ENCODE measurements around the gene CA14. TPM values are rescaled to one million over a fixed set of nuclear protein-coding genes. Genes with fewer than 3 reads are reported as not detected.

Gene CA14
- total and polyA plus RNA-seq, 9 of the 15 experiments (the other 6 are each of a cell fraction or from before 2014, with no cell fraction given), result 0.13 to 0.57 (median 0.26) TPM; not detected in 1

DNA sequence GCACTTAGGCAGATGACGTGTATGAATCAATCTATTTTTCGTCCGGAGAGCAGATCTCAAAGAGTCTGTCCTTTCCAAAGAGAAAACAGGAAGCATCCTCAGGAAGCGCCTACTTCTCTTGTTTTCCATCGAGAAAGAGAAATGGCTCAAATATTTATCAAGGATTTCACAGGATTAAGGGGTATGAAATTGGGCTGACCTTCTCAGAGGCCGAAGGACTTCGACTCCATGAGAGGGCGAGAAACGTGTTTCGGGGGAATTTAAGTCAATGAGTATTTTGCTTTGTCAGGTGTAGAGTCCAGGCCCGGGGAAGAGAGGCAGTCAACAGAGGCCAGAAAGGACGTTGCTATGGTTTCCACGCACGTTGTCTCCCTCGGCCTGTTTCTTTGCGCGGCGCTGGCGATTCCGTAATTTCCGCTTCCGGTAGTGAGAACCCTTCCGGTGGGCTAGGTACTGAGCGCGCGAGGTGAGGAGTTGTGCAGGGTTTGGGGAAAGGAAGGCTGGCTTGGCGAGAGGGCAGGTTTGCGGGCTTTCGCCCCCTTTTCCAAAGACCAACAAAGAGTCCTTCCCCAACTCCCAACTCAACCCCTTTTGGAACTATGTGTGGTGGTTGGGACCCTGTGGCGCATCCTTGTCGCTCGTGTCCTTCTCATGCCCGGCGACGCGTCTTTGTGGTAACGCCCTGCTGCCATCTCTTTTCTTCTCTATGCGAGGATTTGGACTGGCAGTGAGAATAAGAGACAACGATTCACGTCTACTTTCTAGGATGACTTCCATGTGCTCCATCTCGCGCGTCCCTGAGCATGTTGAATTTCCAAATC is 36.1 kb downstream of the CA14 start, which contains the start of gene MRPS21 (continued):
- TF ChIP-seq, protein P1, sequence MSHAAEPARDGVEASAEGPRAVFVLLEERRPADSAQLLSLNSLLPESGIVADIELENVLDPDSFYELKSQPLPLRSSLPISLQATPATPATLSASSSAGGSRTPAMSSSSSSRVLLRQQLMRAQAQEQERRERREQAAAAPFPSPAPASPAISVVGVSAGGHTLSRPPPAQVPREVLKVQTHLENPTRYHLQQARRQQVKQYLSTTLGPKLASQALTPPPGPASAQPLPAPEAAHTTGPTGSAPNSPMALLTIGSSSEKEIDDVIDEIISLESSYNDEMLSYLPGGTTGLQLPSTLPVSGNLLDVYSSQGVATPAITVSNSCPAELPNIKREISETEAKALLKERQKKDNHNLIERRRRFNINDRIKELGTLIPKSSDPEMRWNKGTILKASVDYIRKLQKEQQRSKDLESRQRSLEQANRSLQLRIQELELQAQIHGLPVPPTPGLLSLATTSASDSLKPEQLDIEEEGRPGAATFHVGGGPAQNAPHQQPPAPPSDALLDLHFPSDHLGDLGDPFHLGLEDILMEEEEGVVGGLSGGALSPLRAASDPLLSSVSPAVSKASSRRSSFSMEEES (CRISPR knock-in tag; IDR thresholded peaks at IDR 0.05), result no peak
- TF ChIP-seq, protein P2, sequence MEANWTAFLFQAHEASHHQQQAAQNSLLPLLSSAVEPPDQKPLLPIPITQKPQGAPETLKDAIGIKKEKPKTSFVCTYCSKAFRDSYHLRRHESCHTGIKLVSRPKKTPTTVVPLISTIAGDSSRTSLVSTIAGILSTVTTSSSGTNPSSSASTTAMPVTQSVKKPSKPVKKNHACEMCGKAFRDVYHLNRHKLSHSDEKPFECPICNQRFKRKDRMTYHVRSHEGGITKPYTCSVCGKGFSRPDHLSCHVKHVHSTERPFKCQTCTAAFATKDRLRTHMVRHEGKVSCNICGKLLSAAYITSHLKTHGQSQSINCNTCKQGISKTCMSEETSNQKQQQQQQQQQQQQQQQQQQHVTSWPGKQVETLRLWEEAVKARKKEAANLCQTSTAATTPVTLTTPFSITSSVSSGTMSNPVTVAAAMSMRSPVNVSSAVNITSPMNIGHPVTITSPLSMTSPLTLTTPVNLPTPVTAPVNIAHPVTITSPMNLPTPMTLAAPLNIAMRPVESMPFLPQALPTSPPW (CRISPR knock-in tag; IDR thresholded peaks at IDR 0.05), result 0 out of 2 replicates have a peak, but pooled peaks have one; percentile 7
- 0 out of 2 replicates have a peak, but pooled peaks have one; percentile 9 for TF ChIP-seq ZKSCAN1 (IDR thresholded peaks at IDR 0.05; ENCODE audit: low read depth, low read length)
- TF ChIP-seq HNRNPLL (IDR thresholded peaks at IDR 0.05; ENCODE audit: low read depth, low read length, poor library complexity, severe bottlenecking), result peak; percentile 95
- no peak for TF ChIP-seq CBX2 (IDR thresholded peaks at IDR 0.05; ENCODE audit: insufficient read depth, low read length, poor library complexity, severe bottlenecking)
- TF ChIP-seq, protein P3, sequence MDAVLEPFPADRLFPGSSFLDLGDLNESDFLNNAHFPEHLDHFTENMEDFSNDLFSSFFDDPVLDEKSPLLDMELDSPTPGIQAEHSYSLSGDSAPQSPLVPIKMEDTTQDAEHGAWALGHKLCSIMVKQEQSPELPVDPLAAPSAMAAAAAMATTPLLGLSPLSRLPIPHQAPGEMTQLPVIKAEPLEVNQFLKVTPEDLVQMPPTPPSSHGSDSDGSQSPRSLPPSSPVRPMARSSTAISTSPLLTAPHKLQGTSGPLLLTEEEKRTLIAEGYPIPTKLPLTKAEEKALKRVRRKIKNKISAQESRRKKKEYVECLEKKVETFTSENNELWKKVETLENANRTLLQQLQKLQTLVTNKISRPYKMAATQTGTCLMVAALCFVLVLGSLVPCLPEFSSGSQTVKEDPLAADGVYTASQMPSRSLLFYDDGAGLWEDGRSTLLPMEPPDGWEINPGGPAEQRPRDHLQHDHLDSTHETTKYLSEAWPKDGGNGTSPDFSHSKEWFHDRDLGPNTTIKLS (IDR thresholded peaks at IDR 0.05; ENCODE audit: borderline replicate concordance, low read depth), result peak; percentile 42; the same call in 1 of the 2 replicates
- peak; percentile 87 for TF ChIP-seq SAP30 (IDR thresholded peaks at IDR 0.05; ENCODE audit: borderline replicate concordance, insufficient read depth, low read depth, low read length, poor library complexity, severe bottlenecking)
- TF ChIP-seq GTF2A2 (tag; IDR thresholded peaks at IDR 0.05), result no peak
- no peak for TF ChIP-seq TRIM24 (IDR thresholded peaks at IDR 0.05)
- no peak for TF ChIP-seq BRD4 (IDR thresholded peaks at IDR 0.05)
- TF ChIP-seq GTF2E2 (tag; IDR thresholded peaks at IDR 0.05), result peak; percentile 9; the same call in 1 of the 2 replicates
- TF ChIP-seq ZNF436 (CRISPR knock-in tag; IDR thresholded peaks at IDR 0.05), result no peak
- TF ChIP-seq FOSL1 (tag; conservative IDR thresholded peaks at IDR 0.05), result no peak
- peak in 1 of 2 experiments; percentile 40; a peak in 1 of 3 replicates for TF ChIP-seq CBX3 (IDR thresholded peaks at IDR 0.05; ENCODE audit: borderline replicate concordance in 1 of 2, low read length in 2 of 2)
- TF ChIP-seq CHD4 (IDR thresholded peaks at IDR 0.05; ENCODE audit: insufficient read depth, insufficient replicate concordance, low read depth, low read length, poor library complexity, severe bottlenecking), result no peak
- no peak for TF ChIP-seq ZNF644 (tag; IDR thresholded peaks at IDR 0.05; ENCODE audit: low read depth)
- TF ChIP-seq FOXK1 (CRISPR knock-in tag; IDR thresholded peaks at IDR 0.05; ENCODE audit: borderline replicate concordance), result no peak
- TF ChIP-seq ZNF197 (CRISPR knock-in tag; IDR thresholded peaks at IDR 0.05; ENCODE audit: low read depth), result no peak
- peak; percentile 83 for TF ChIP-seq ETV5 (CRISPR knock-in tag; IDR thresholded peaks at IDR 0.05; ENCODE audit: low read depth)
- TF ChIP-seq, protein P4, sequence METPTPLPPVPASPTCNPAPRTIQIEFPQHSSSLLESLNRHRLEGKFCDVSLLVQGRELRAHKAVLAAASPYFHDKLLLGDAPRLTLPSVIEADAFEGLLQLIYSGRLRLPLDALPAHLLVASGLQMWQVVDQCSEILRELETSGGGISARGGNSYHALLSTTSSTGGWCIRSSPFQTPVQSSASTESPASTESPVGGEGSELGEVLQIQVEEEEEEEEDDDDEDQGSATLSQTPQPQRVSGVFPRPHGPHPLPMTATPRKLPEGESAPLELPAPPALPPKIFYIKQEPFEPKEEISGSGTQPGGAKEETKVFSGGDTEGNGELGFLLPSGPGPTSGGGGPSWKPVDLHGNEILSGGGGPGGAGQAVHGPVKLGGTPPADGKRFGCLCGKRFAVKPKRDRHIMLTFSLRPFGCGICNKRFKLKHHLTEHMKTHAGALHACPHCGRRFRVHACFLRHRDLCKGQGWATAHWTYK (CRISPR knock-in tag; IDR thresholded peaks at IDR 0.05), result no peak; the same call in 1 of the 2 replicates

Data from K562 (cell line).